ENCODE results near the gene IREB2. TPM values are rescaled to one million over a fixed set of nuclear protein-coding genes. Genes with fewer than 3 reads are reported as not detected.

Gene IREB2, protein sequence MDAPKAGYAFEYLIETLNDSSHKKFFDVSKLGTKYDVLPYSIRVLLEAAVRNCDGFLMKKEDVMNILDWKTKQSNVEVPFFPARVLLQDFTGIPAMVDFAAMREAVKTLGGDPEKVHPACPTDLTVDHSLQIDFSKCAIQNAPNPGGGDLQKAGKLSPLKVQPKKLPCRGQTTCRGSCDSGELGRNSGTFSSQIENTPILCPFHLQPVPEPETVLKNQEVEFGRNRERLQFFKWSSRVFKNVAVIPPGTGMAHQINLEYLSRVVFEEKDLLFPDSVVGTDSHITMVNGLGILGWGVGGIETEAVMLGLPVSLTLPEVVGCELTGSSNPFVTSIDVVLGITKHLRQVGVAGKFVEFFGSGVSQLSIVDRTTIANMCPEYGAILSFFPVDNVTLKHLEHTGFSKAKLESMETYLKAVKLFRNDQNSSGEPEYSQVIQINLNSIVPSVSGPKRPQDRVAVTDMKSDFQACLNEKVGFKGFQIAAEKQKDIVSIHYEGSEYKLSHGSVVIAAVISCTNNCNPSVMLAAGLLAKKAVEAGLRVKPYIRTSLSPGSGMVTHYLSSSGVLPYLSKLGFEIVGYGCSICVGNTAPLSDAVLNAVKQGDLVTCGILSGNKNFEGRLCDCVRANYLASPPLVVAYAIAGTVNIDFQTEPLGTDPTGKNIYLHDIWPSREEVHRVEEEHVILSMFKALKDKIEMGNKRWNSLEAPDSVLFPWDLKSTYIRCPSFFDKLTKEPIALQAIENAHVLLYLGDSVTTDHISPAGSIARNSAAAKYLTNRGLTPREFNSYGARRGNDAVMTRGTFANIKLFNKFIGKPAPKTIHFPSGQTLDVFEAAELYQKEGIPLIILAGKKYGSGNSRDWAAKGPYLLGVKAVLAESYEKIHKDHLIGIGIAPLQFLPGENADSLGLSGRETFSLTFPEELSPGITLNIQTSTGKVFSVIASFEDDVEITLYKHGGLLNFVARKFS
- total RNA-seq (10 to 100 TPM; 29.2 to 46.5 (median 42.9) TPM), polyA plus RNA-seq (10 to 100 TPM; 11.0 to 24.6 (median 11.3) TPM)
- long read RNA-seq, donor 1, full-length matches to known transcripts: 13 of 17 reads
- long read RNA-seq, donor 1, partial matches to known transcripts: 3 of 17 reads
- long read RNA-seq, donor 1, other reads (novel, unspliced or antisense): 1 of 17 reads
- long read RNA-seq, donor 2, full-length matches to known transcripts: 10 of 30 reads
- long read RNA-seq, donor 2, partial matches to known transcripts: 6 of 30 reads
- long read RNA-seq, donor 2, other reads (novel, unspliced or antisense): 14 of 30 reads

DNA sequence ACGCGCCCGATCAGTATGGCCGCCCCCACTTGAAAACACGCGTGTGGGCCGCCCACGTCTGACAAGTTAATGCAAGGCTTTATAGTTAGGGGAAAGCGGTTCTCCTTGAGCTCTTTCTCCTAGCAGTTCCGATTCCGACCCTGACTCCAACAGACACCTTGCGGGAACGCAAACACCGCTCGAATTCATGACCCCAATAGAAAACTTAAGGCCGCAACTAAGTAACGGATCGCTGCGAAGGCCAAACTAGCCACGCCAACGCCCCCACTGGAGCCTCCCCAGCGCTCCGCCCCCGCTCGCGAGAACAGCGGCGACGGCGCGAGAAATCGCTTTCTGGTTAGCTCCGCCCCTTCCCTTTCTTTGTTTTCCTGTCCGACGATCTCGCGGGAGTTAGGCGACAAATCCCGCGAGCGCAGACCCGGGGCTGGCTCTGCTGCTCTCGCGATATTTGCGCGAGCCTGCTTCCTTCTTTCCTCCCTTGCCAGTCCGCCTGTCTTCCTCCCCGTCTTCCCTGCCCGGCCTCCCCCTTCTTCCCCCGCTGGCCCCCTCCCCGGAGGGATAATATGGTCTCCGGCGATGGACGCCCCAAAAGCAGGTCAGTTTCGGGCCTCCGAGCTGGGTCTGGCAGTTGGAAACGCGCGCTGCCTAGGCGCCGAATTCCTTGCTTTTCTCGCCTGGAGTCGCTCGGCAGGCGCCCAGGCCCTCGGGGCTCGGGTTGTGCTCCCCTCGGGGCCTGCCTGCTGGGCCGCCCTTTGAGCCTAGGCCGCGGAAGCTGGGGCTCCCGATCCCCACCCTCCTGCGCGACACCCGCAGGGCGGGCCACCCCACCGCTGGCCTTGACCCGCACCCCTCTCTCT is at the start of gene IREB2:
IREB2 (plus strand) TSS at position 455 of the 857 bp plus-strand sequence; CDS start at position 577, 122 bp downstream.
- TF ChIP-seq, protein P1, sequence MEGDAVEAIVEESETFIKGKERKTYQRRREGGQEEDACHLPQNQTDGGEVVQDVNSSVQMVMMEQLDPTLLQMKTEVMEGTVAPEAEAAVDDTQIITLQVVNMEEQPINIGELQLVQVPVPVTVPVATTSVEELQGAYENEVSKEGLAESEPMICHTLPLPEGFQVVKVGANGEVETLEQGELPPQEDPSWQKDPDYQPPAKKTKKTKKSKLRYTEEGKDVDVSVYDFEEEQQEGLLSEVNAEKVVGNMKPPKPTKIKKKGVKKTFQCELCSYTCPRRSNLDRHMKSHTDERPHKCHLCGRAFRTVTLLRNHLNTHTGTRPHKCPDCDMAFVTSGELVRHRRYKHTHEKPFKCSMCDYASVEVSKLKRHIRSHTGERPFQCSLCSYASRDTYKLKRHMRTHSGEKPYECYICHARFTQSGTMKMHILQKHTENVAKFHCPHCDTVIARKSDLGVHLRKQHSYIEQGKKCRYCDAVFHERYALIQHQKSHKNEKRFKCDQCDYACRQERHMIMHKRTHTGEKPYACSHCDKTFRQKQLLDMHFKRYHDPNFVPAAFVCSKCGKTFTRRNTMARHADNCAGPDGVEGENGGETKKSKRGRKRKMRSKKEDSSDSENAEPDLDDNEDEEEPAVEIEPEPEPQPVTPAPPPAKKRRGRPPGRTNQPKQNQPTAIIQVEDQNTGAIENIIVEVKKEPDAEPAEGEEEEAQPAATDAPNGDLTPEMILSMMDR (IDR thresholded peaks at IDR 0.05): no peak
- intact Hi-C loops (cut with DNase I): loop anchor here in 1 of 2 donors (5.0 kb wide), 1 partner anchor 104 kb away; the partner anchor contains the start of gene PSMA4
- H3K4me3 ChIP-seq: peak within 1 kb of the TSS; percentile 97
- peaks cover 0 to 33% of the 10 kb centered on the region in 2 donors for H3K36me3 ChIP-seq (ENCODE audit: insufficient read depth in 1 of 2, low read depth in 1 of 2)
- DNase-seq (peak; percentile 97 to 99), ATAC-seq (peak; percentile 96)
- WGBS, 3 donors: 0 to 1% (median 1%) methylated on average over 77 to 78 of the region's 78 CpGs
- no peaks in the 10 kb centered on the region for H3K27me3 ChIP-seq (ENCODE audit: insufficient read depth in 3 of 3, low read length in 2 of 3)
- H3K27ac ChIP-seq: peak within 1 kb of the TSS; percentile 97
- no peaks in the 10 kb centered on the region for H3K9me3 ChIP-seq
- H3K4me1 ChIP-seq: peaks cover 36% of the 10 kb centered on the region

DNA sequence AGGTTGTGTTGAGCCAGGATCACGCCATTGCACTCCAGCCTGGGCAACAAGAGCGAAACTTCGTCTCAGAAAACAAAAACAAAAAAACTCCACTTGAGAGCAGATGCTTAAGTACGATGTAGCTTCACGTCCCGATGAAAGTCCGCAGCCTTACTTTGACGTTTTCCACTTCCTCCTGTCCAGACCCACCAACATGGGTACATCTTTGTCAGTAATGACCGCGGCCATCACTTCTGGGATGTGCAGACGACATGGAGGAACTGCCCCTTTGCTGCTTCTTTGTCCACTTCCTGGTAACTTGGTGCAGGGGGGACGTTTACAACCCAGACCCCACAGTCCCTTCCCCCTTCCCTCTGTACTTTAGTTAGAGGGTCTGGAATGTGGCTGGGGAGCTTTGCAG is 49.2 kb upstream of the IREB2 start:
- H3K4me3 ChIP-seq: no peak overlapping the region
- ATAC-seq: no peak
- no peaks in the 10 kb centered on the region for H3K4me1 ChIP-seq
- H3K36me3 ChIP-seq (ENCODE audit: insufficient read depth in 1 of 2, low read depth in 1 of 2): no peaks in the 10 kb centered on the region
- no peak overlapping the region for H3K27ac ChIP-seq
- no peak for DNase-seq
- intact Hi-C loops (cut with DNase I): no loop called here
- TF ChIP-seq, protein P1 (IDR thresholded peaks at IDR 0.05): no peak
- WGBS, 3 donors: 68 to 76% (median 73%) methylated on average over 12 of the region's 12 CpGs
- no peaks in the 10 kb centered on the region for H3K9me3 ChIP-seq
- H3K27me3 ChIP-seq (ENCODE audit: insufficient read depth in 3 of 3, low read length in 2 of 3): peaks cover 0 to 17% (median 3%) of the 10 kb centered on the region in 3 donors

DNA sequence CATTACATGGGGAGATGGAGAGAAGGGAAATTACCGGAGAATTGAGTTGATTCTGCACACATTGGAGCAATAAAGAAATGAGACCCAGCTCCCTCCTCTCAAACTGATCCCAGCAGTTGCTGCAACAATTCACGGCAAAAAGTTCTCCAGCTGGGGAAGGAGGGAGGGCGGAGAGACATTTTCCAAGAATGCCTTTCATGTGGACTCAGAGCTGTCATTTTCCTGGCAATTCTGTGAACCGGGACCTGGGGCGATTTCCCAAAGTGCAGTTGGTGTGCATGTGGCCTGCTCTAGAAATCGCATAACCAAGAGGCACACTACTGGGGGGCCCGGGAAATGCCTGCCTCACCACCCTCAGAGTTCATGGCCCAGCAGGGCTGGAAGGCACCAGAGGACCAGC is 48.7 kb upstream of the IREB2 start:
- Histone ChIP-seq H3K36me3 (ENCODE audit: insufficient read depth in 1 of 2, low read depth in 1 of 2) (no peaks in the 10 kb centered on the region), H3K4me1 (no peaks in the 10 kb centered on the region), H3K9me3 (no peaks in the 10 kb centered on the region), H3K27ac (no peak overlapping the region), H3K4me3 (no peak overlapping the region), H3K27me3 (ENCODE audit: insufficient read depth in 3 of 3, low read length in 2 of 3) (peaks cover 0 to 20% (median 3%) of the 10 kb centered on the region in 3 donors)
- DNase-seq: no peak
- no peak for ATAC-seq
- intact Hi-C loops (cut with DNase I): no loop called here
- TF ChIP-seq, protein P1 (IDR thresholded peaks at IDR 0.05): no peak
- 29 to 42% (median 37%) methylated on average over 7 of the region's 7 CpGs for WGBS, 3 donors

DNA sequence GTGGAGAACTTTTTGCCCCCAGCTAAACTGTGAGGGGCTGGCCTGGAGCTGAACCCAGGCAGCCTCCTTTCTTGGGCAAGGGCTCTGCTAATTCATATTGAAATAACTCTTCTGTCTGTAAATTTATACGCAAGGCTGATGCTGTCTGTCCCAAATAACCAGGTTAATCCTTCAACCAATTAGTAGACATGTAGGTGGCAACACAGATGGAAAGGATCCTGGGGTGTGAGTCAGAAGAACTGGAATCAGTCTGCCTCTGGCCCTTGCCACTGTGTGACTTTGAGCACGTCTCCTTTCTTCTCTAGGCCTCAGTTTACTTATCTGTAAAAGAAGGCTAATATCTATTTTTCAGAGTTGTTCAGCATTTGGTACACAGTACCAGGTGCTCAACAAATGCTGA is 48.3 kb upstream of the IREB2 start:
- DNase-seq (no peak), ATAC-seq (no peak)
- peaks cover 0 to 18% (median 3%) of the 10 kb centered on the region in 3 donors for H3K27me3 ChIP-seq (ENCODE audit: insufficient read depth in 3 of 3, low read length in 2 of 3)
- no peaks in the 10 kb centered on the region for H3K9me3 ChIP-seq
- H3K4me3 ChIP-seq: no peak overlapping the region
- no peak overlapping the region for H3K27ac ChIP-seq
- intact Hi-C loops (cut with DNase I): no loop called here
- WGBS, 3 donors: 93 to 95% (median 94%) methylated on average over 2 of the region's 2 CpGs
- H3K4me1 ChIP-seq: no peaks in the 10 kb centered on the region
- TF ChIP-seq, protein P1 (IDR thresholded peaks at IDR 0.05): no peak
- H3K36me3 ChIP-seq (ENCODE audit: insufficient read depth in 1 of 2, low read depth in 1 of 2): no peaks in the 10 kb centered on the region

Measured in psoas muscle (tissue), 8 donors.